Heart right ventricle (tissue), 16 donors: Measurements from ENCODE around the gene KSR2. TPM values are rescaled to one million over a fixed set of nuclear protein-coding genes. Genes with fewer than 3 reads are reported as not detected.

Experiments
- ATAC-seq, 8 donors: fragments of 200-7000 bp; cut with Tn5 transposase; one replicate each; pipeline ENCODE4 v1.9.1; 2020; ENCODE audit warnings: mild to moderate bottlenecking in 8 of 8, moderate library complexity in 8 of 8, moderate number of reproducible peaks in 1 of 8
- DNase-seq, 2 donors: peaks; one replicate each; pipeline ENCODE4 v3.0.0-alpha.2; 2020
- H3K27ac ChIP-seq, 10 donors: fragments of 200-600 bp; sonication (generic) in 2 of 10; one replicate each; pipeline versions ENCODE4 v1.5.0 to v1.8.0; 2020 to 2022; ENCODE audit warnings: mild to moderate bottlenecking in 3 of 10
- H3K27me3 ChIP-seq, 7 donors: fragments of 200-600 bp; one replicate each; pipeline ENCODE4 v1.8.0; 2021 to 2022; ENCODE audit warnings: mild to moderate bottlenecking in 2 of 7
- H3K36me3 ChIP-seq, 9 donors: fragments of 200-600 bp; sonication (generic) in 1 of 9; one replicate each; pipeline versions ENCODE4 v1.5.0 to v1.8.0; 2020 to 2022; ENCODE audit warnings: mild to moderate bottlenecking in 2 of 9
- H3K4me1 ChIP-seq, 9 donors: fragments of 200-600 bp; sonication (generic) in 1 of 9; one replicate each; pipeline versions ENCODE4 v1.5.0 to v1.8.0; 2020 to 2022; ENCODE audit warnings: mild to moderate bottlenecking in 4 of 9
- H3K4me3 ChIP-seq, 10 donors: fragments of 200-600 bp; sonication (generic) in 2 of 10; one replicate each; pipeline versions ENCODE4 v1.5.0 to v1.8.0; 2020 to 2022; ENCODE audit warnings: mild to moderate bottlenecking in 7 of 10, moderate library complexity in 2 of 10
- H3K9me3 ChIP-seq, 11 donors: fragments of 200-600 bp in 10 of 11; sonication (generic) in 2 of 11; one replicate each; pipeline versions ENCODE4 v1.5.0 to v1.8.0; 2013 to 2022; ENCODE audit warnings: mild to moderate bottlenecking in 2 of 11, control low read depth in 1 of 11, moderate library complexity in 1 of 11
- CTCF ChIP-seq, 9 donors: fragments of 200-600 bp; sonication (generic) in 2 of 9; IDR thresholded peaks; one replicate each; pipeline versions ENCODE4 v1.5.0 to v1.8.0; 2021 to 2022; ENCODE audit warnings: antibody characterized with exemption in 9 of 9, mild to moderate bottlenecking in 5 of 9, moderate library complexity in 1 of 9
- WGBS, 2 donors: extraction: QIAGEN DNeasy Blood & Tissue Kit; methylation state at CpG; one replicate each; pipeline ENCODE4 v1.1.7; 2013; ENCODE audit warnings: inconsistent platforms in 1 of 2; 5-methylcytosine and 5-hydroxymethylcytosine counted together
- intact Hi-C, 10 donors: fragments of 100-400 bp; cut with DNase I; formaldehyde crosslinking; loops; one replicate each; pipeline versions ENCODE4 v1.11.1 to v1.14.2; 2022
- polyA plus RNA-seq, 2 donors: library from polyadenylated mRNA; stranded (reverse); fragments of 200-250 nt; gene quantifications; one replicate each; pipeline ENCODE4 v1.2.3, GENCODE V29; 2013
- total RNA-seq, 10 donors: library from RNA; stranded (reverse); fragmentation: NEBNext Ultra II Directional in 3 of 10; extraction: Animal tissue kit (Norgen Biotek cat#: 25700) in 3 of 10; gene quantifications; one replicate each; pipeline versions ENCODE4 v1.2.1 to v1.2.4, GENCODE V29; 2021 to 2023
- donor health status: Arrhythmogenic right ventricular cardiomyopathy.
- donor health status: ischemic (EF 13 %, LVEDD 7.1; RV severe dilation, severe dysfunction).
- donor health status: healthy with polysubstance abuse.
- donor health status: DM: no; HTN: yes; CAD: no.
- donor health status: DM: no; HTN: no; CAD: no.
- donor health status: ischemic (EF 25% LVEDD 6.9; RV normal size, moderate dysfunction).
- donor health status: ischemic (EF 25% LVEDD 5.7; RV mildly dilated, moderate dysfunction).
- donor health status: healthy.
- donor health status: DM: yes; HTN: yes; CAD: no.
- donor health status: Ischemic cardiomyopathy.
- donor health status: ischemic (EF 35%, LVEDD 5.7; RV mildly dilated, moderate dysfunction).
- donor health status: nonischemic (EF 11% LVEDD 7.7; RV severe dilation, severe dysfunction).
- donor health status: DM: yes; HTN: yes; CAD: no.
- donor health status: PGD.
- donor health status: ischemic (EF 29% LVEDD 5.4; RV normal size, mild dysfunction).
- donor health status: nonischemic (EF 23%, LVEDD 6.1; RV moderate dilation, normal function).

Gene KSR2
- total and polyA plus RNA-seq, 12 donors, result 0.02 TPM; not detected in 9

GRCh38 chr12:117498880-117499279 is 469.9 kb downstream of the KSR2 start:
- H3K9me3 ChIP-seq, result peaks cover 0 to 3% (median 0%) of the 10 kb centered on the region in 11 donors
- DNase-seq (no peak), ATAC-seq (no peak)
- H3K36me3 ChIP-seq, result no peaks in the 10 kb centered on the region
- TF ChIP-seq CTCF (IDR thresholded peaks at IDR 0.05), result no peak
- WGBS, 2 donors, result 70 to 73% methylated on average over 3 of the region's 3 CpGs
- intact Hi-C loops, result no loop called here
- peaks cover 0 to 16% (median 12%) of the 10 kb centered on the region in 9 donors for H3K4me1 ChIP-seq
- H3K4me3 ChIP-seq, result no peak overlapping the region
- no peak overlapping the region for H3K27ac ChIP-seq
- H3K27me3 ChIP-seq, result peaks cover 0 to 4% (median 0%) of the 10 kb centered on the region in 7 donors

GRCh38 chr12:117498256-117498655 is 470.5 kb downstream of the KSR2 start:
- Histone ChIP-seq H3K9me3 (peaks cover 0 to 2% (median 0%) of the 10 kb centered on the region in 11 donors), H3K4me3 (no peak overlapping the region), H3K4me1 (peaks cover 0 to 16% (median 12%) of the 10 kb centered on the region in 9 donors), H3K36me3 (no peaks in the 10 kb centered on the region), H3K27me3 (peaks cover 0 to 4% (median 0%) of the 10 kb centered on the region in 7 donors), H3K27ac (no peak overlapping the region)
- 47 to 60% methylated on average over 2 of the region's 2 CpGs for WGBS, 2 donors
- TF ChIP-seq CTCF (IDR thresholded peaks at IDR 0.05), result no peak
- DNase-seq (no peak), ATAC-seq (no peak)
- intact Hi-C loops, result no loop called here

GRCh38 chr12:117497407-117497806 is 471.4 kb downstream of the KSR2 start:
- WGBS, 2 donors, result 71 to 76% methylated on average over 7 of the region's 7 CpGs
- intact Hi-C loops, result no loop called here
- ATAC-seq (no peak), DNase-seq (no peak)
- no peak for TF ChIP-seq CTCF (IDR thresholded peaks at IDR 0.05)
- Histone ChIP-seq H3K27ac (no peak overlapping the region), H3K4me3 (no peak overlapping the region), H3K4me1 (peaks cover 0 to 16% (median 10%) of the 10 kb centered on the region in 9 donors), H3K36me3 (no peaks in the 10 kb centered on the region), H3K27me3 (peaks cover 0 to 4% (median 0%) of the 10 kb centered on the region in 7 donors), H3K9me3 (no peaks in the 10 kb centered on the region)

GRCh38 chr12:117494833-117495655 is 473.7 kb downstream of the KSR2 start:
- TF ChIP-seq CTCF (IDR thresholded peaks at IDR 0.05), result no peak
- ATAC-seq (no peak), DNase-seq (no peak)
- no peaks in the 10 kb centered on the region for H3K4me1 ChIP-seq
- peaks cover 0 to 6% (median 0%) of the 10 kb centered on the region in 7 donors for H3K27me3 ChIP-seq
- H3K4me3 ChIP-seq, result no peak overlapping the region
- no peaks in the 10 kb centered on the region for H3K36me3 ChIP-seq
- no peak overlapping the region for H3K27ac ChIP-seq
- H3K9me3 ChIP-seq, result no peaks in the 10 kb centered on the region
- WGBS, 2 donors, result 38 to 40% methylated on average over 8 of the region's 8 CpGs
- intact Hi-C loops, result no loop called here
